ENCODE data around the gene CNN2.

- TF ChIP-seq POLR2A (IDR thresholded peaks at IDR 0.05) (no peak), CTCF (IDR thresholded peaks at IDR 0.05) (no peak)
Observed at GRCh38 chr19:1068009-1069001, 41.9 kb downstream of the CNN2 start.

Data from thyroid gland (tissue), 4 donors.